GM12878 (cell line): Measurements from ENCODE around the gene CYP4F8. TPM values are rescaled to one million over a fixed set of nuclear protein-coding genes. Genes with fewer than 3 reads are reported as not detected.

Experiments used
- ATAC-seq: fragments of 200-7000 bp; cut with Tn5 transposase; 3 replicates; pipeline ENCODE4 v1.9.1; 2020; ENCODE audit warnings: mild to moderate bottlenecking, moderate library complexity
- BruUV-seq: library from RNA; stranded (reverse); fragments of 400-500 nt; replicated peaks from 2 replicates; lab custom pipeline; 2021; lab: Mats Ljungman, UMichigan
- CTCF ChIA-PET: fragments of 300-600 bp; sonication (Branson Sonifier 250); formaldehyde crosslinking; extraction: SDS; loops from one replicate; lab custom pipeline; 2021; ENCODE audit warnings: inconsistent platforms; lab: Yijun Ruan, JAX
- POLR2A ChIA-PET: fragments of 350-600 bp; formaldehyde crosslinking; extraction: SDS; loops from one replicate; lab custom pipeline; 2021; ENCODE audit warnings: inconsistent platforms; lab: Charles Lee
- RAD21 ChIA-PET: fragments of 300-600 bp; sonication (Branson Sonifier 250); formaldehyde crosslinking; loops from one replicate; lab custom pipeline; 2023; ENCODE audit warnings: antibody characterized with exemption; ENCODE audit not compliant: unreplicated experiment; lab: Charles Lee
- SMC1A ChIA-PET: fragments of 300-600 bp; sonication (Branson Sonifier 250); formaldehyde crosslinking; loops from one replicate; lab custom pipeline; 2023; ENCODE audit not compliant: unreplicated experiment, uncharacterized antibody; lab: Charles Lee
- DNase-seq: peaks from one replicate; pipeline ENCODE4 v3.0.0-alpha.2; 2011; ENCODE audit warnings: low read depth, low spot score
- FAIRE-seq: peaks from 3 replicates; lab custom pipeline; 2011; peaks lifted over from hg19 to GRCh38; lab: Jason Lieb, UNC
- H2AFZ ChIP-seq: 2 replicates; pipeline ENCODE4 v1.6.0; 2011; ENCODE audit warnings: low read depth, low read length, control low read depth; ENCODE audit not compliant: control insufficient read depth
- H3K27ac ChIP-seq: 2 replicates; pipeline ENCODE4 v1.5.1; 2011; ENCODE audit warnings: control low read depth; ENCODE audit not compliant: control insufficient read depth, insufficient read depth
- H3K27me3 ChIP-seq, 2 experiments: replicated peaks in 1 of 2; 2 replicates each; pipeline versions ENCODE4 v1.6.0 to v1.6.1; 2011; ENCODE audit warnings: low read length in 1 of 2; ENCODE audit not compliant: control insufficient read depth in 2 of 2, insufficient read depth in 2 of 2
- H3K36me3 ChIP-seq, 2 experiments: 2 replicates each; pipeline ENCODE4 v1.5.1; 2011; ENCODE audit warnings: low read length in 1 of 2; ENCODE audit not compliant: control insufficient read depth in 2 of 2, insufficient read depth in 2 of 2
- H3K4me1 ChIP-seq: 2 replicates; pipeline ENCODE4 v1.6.1; 2011; ENCODE audit warnings: mild to moderate bottlenecking, low read length, moderate library complexity, mixed read lengths; ENCODE audit not compliant: control insufficient read depth, insufficient read depth
- H3K4me2 ChIP-seq: 2 replicates; pipeline ENCODE4 v1.6.0; 2011; ENCODE audit warnings: control low read depth; ENCODE audit not compliant: control insufficient read depth, insufficient read depth
- H3K4me3 ChIP-seq: fragments of 200-600 bp; sonication (generic); 2 replicates; pipeline ENCODE4 v1.5.1; 2016
- H3K79me2 ChIP-seq: 2 replicates; pipeline ENCODE4 v1.6.0; 2011; ENCODE audit warnings: low read length; ENCODE audit not compliant: control insufficient read depth, insufficient read depth
- H3K9ac ChIP-seq: 2 replicates; pipeline ENCODE4 v1.8.0; 2011; ENCODE audit warnings: low read length, control low read depth, mixed read lengths; ENCODE audit not compliant: control insufficient read depth, insufficient read depth
- H3K9me3 ChIP-seq: replicated peaks from 3 replicates; pipeline ENCODE4 v1.5.1; 2011; ENCODE audit warnings: mild to moderate bottlenecking, low read length; ENCODE audit not compliant: control insufficient read depth, insufficient read depth
- H4K20me1 ChIP-seq: 2 replicates; pipeline ENCODE4 v1.6.0; 2011; ENCODE audit not compliant: control insufficient read depth, insufficient read depth
- CBFB ChIP-seq: IDR thresholded peaks from 2 replicates; pipeline ENCODE4 v1.6.1; 2016; ENCODE audit warnings: antibody characterized with exemption, low read depth
- CBX3 ChIP-seq: fragments of 200-600 bp; sonication (generic); IDR thresholded peaks from 2 replicates; pipeline ENCODE4 v1.6.1; 2016; ENCODE audit warnings: low read depth, borderline replicate concordance
- EZH2 ChIP-seq: IDR thresholded peaks from 2 replicates; pipeline ENCODE4 v1.6.1; 2012; ENCODE audit warnings: low read depth, mild to moderate bottlenecking, control low read depth, inconsistent platforms, low read length, borderline replicate concordance; ENCODE audit not compliant: control insufficient read depth
- GABPA ChIP-seq: IDR thresholded peaks from 2 replicates; pipeline ENCODE4 v1.6.1; 2014; ENCODE audit warnings: antibody characterized with exemption, low read depth, mild to moderate bottlenecking, inconsistent platforms
- JUND ChIP-seq: IDR thresholded peaks from 2 replicates; pipeline ENCODE4 v1.6.1; 2012; ENCODE audit warnings: low read depth, mild to moderate bottlenecking, low read length, improper control_type of control experiment, moderate library complexity
- KLF5 ChIP-seq: fragments of 450-650 bp; IDR thresholded peaks from 2 replicates; pipeline ENCODE4 v1.6.1; 2014; ENCODE audit warnings: mild to moderate bottlenecking; ENCODE audit not compliant: partially characterized antibody
- POLR2AphosphoS5 ChIP-seq: IDR thresholded peaks from 2 replicates; pipeline ENCODE4 v1.6.1; 2011; ENCODE audit warnings: mild to moderate bottlenecking, low read length, inconsistent platforms
- RBBP5 ChIP-seq: fragments of 200-600 bp; sonication (generic); conservative IDR thresholded peaks from 2 replicates; pipeline ENCODE4 v1.6.1; 2016
- SIN3A ChIP-seq: IDR thresholded peaks from 2 replicates; pipeline ENCODE4 v1.6.1; 2012; ENCODE audit warnings: low read depth, low read length, improper control_type of control experiment
- STAT3 ChIP-seq: IDR thresholded peaks from 2 replicates; pipeline ENCODE4 v1.6.1; 2011; ENCODE audit warnings: low read depth, low read length, improper control_type of control experiment
- ZNF207 ChIP-seq: fragments of 450-650 bp; IDR thresholded peaks from 2 replicates; pipeline ENCODE4 v1.6.1; 2014; ENCODE audit warnings: antibody characterized with exemption, mild to moderate bottlenecking, borderline replicate concordance
- ZNF274 ChIP-seq: IDR thresholded peaks from one replicate; pipeline ENCODE4 v1.8.0; 2011; ENCODE audit not compliant: insufficient read length, insufficient read depth
- ZNF687 ChIP-seq: fragments of 450-650 bp; IDR thresholded peaks from 2 replicates; pipeline ENCODE4 v1.6.1; 2017; ENCODE audit warnings: mild to moderate bottlenecking, moderate library complexity
- WGBS: methylation state at CpG from one replicate; pipeline ENCODE4 v1.1.6; 2016; ENCODE audit warnings: low lambda C conversion rate; ENCODE audit not compliant: insufficient replicate concordance, insufficient coverage; ENCODE audit errors: missing lambda C conversion rate; 5-methylcytosine and 5-hydroxymethylcytosine counted together
- in situ Hi-C: fragments of 300-500 bp; cut with MboI; formaldehyde crosslinking; loops from 9 replicates; pipeline ENCODE4 v1.14.3; 2018; ENCODE audit warnings: mixed read lengths
- intact Hi-C: fragments of 100-400 bp; cut with micrococcal nuclease; formaldehyde crosslinking; loops from one replicate; pipeline ENCODE4 v1.14.2; 2022; ENCODE audit not compliant: unreplicated experiment
- polyA plus RNA-seq, 11 experiments: library from polyadenylated mRNA; depleted of rRNA in 4 of 11; unstranded in 6 of 11; stranded (reverse) in 5 of 11; fragments of >200 nt; fragmentation: Nextera tagmentation in 4 of 11; fragmentation: Illumina TruSeq in 1 of 11; extraction: Ambion mirVana in 4 of 11; extraction: Trizol in 1 of 11; gene quantifications; 1 replicate in 1 of 11; 2 replicates in 10 of 11; pipeline versions ENCODE4 v1.2.1 to v1.2.3, GENCODE V29; 2011 to 2016; ENCODE audit warnings: inconsistent platforms in 2 of 11, missing spikeins in 2 of 11, low read depth in 1 of 11
- total RNA-seq, 4 experiments: library from RNA; depleted of rRNA in 3 of 4; stranded (reverse); fragments of >200 nt in 3 of 4; fragmentation: Illumina TruSeq in 1 of 4; extraction: Trizol in 1 of 4; gene quantifications; 2 replicates each; pipeline versions ENCODE4 v1.2.1 to v1.2.3, GENCODE V29; 2013 to 2021

CYP4F8 gene
- total and polyA plus RNA-seq, 10 of the 15 experiments (the other 5 are each of a cell fraction or from before 2014, with no cell fraction given), result not detected

GRCh38 chr19:15643387-15643786, 28.4 kb downstream of the CYP4F8 start:
- in situ Hi-C loops, result loop anchor here (25.0 kb wide), 1 partner anchor 744 kb away; no protein-coding TSS in a partner anchor
- H3K27ac ChIP-seq, result no peak overlapping the region
- H3K9me3 ChIP-seq, result no peaks in the 10 kb centered on the region; the same call in 2 of the 3 replicates
- no peaks in the 10 kb centered on the region for H4K20me1 ChIP-seq
- SMC1A ChIA-PET, result interaction anchor here (0.5 kb wide), 1 partner anchor 271 kb away, joined by 3 read pairs; no protein-coding TSS in a partner anchor
- no peaks in the 10 kb centered on the region for H3K79me2 ChIP-seq
- WGBS, result 31% methylated on average over 3 of the region's 3 CpGs
- H3K4me1 ChIP-seq, result no peaks in the 10 kb centered on the region
- TF ChIP-seq POLR2AphosphoS5 (no peak), JUND (no peak), KLF5 (no peak), ZNF274 (no peak), CBX3 (no peak), RBBP5 (no peak), EZH2 (no peak), SIN3A (no peak), ZNF687 (no peak), STAT3 (no peak), CBFB (no peak), ZNF207 (no peak), GABPA (no peak)
- no TSS peak for BruUV-seq
- H3K36me3 ChIP-seq, result no peaks in the 10 kb centered on the region
- H2AFZ ChIP-seq, result no peak overlapping the region
- peaks cover 0 to 1% of the 10 kb centered on the region in 2 experiments; a peak in 1 of 4 replicates for H3K27me3 ChIP-seq
- POLR2A ChIA-PET, result no interaction called here
- H3K9ac ChIP-seq, result no peak overlapping the region
- no peak overlapping the region for H3K4me2 ChIP-seq
- intact Hi-C loops, result no loop called here
- ATAC-seq, result no peak
- RAD21 ChIA-PET, result no interaction called here
- FAIRE-seq, result no peak
- CTCF ChIA-PET, result no interaction called here
- no peak for DNase-seq
- no peak overlapping the region for H3K4me3 ChIP-seq
